ENCODE data around the gene PACS1. TPM values are rescaled to one million over a fixed set of nuclear protein-coding genes. Genes with fewer than 3 reads are reported as not detected.

The PACS1 gene
- total RNA-seq, 3 donors from 2014 or later = 14.4 to 44.9 (median 18.9) TPM

- no peak for TF ChIP-seq CTCF (IDR thresholded peaks at IDR 0.05)
- peaks cover 19% of the 10 kb centered on the region for H3K4me1 ChIP-seq (ENCODE audit: low read depth)
- no peaks in the 10 kb centered on the region for H3K36me3 ChIP-seq (ENCODE audit: low read depth)
- ATAC-seq (no peak), DNase-seq (peak in 1 of 3 donors; percentile 34)
- no peak overlapping the region for H3K4me3 ChIP-seq
- H3K9me3 ChIP-seq = no peaks in the 10 kb centered on the region
- intact Hi-C loops (cut with DNase I, micrococcal nuclease) = no loop called here
Observed at GRCh38 chr11:66293777-66294625, 223.9 kb downstream of the PACS1 start.

Other genes with a start within 250 kb of the PACS1 start
- 1 to 10 TPM; 1.1 to 9.4 (median 1.4) TPM for gene SNX32, start 236.3 kb upstream of the PACS1 start, total RNA-seq
- 1,000 to 10,000 TPM; 1,004 to 2,046 (median 1,725) TPM for gene CFL1, start 212.1 kb upstream of the PACS1 start, total RNA-seq
- 10 to 100 TPM; 48.0 to 81.8 (median 58.7) TPM for gene MUS81, start 209.8 kb upstream of the PACS1 start, total RNA-seq
- gene EFEMP2, start 197.5 kb upstream of the PACS1 start, total RNA-seq = 10 to 100 TPM; 11.7 to 67.0 (median 15.3) TPM
- gene CTSW, start 190.4 kb upstream of the PACS1 start, total RNA-seq = 1 to 10 TPM; 1.2 to 3.2 (median 2.8) TPM
- gene FIBP, start 181.8 kb upstream of the PACS1 start, total RNA-seq = 10 to 100 TPM; 35.8 to 52.8 (median 47.0) TPM
- 10 to 100 TPM in 1 of 3 donors, 1 to 10 TPM in 2; 4.5 to 22.3 (median 9.2) TPM for gene CCDC85B, start 179.6 kb upstream of the PACS1 start, total RNA-seq
- 1 to 10 TPM; 1.2 to 1.6 (median 1.2) TPM for gene FOSL1, start 169.9 kb upstream of the PACS1 start, total RNA-seq
- gene C11orf68, start 151.2 kb upstream of the PACS1 start, total RNA-seq = 10 to 100 TPM; 24.9 to 42.2 (median 28.8) TPM
- gene DRAP1, start 150.8 kb upstream of the PACS1 start, total RNA-seq = 10 to 100 TPM; 39.9 to 74.8 (median 61.6) TPM
- under 1 TPM in 1 of 3 donors, not detected in 2; 0.19 TPM for gene TSGA10IP, start 124.8 kb upstream of the PACS1 start, total RNA-seq
- gene SART1, start 108.5 kb upstream of the PACS1 start, total RNA-seq = 10 to 100 TPM; 40.1 to 60.2 (median 41.8) TPM
- 10 to 100 TPM; 25.5 to 35.3 (median 30.3) TPM for gene EIF1AD, start 68.1 kb upstream of the PACS1 start, total RNA-seq
- gene BANF1, start 67.8 kb upstream of the PACS1 start, total RNA-seq = 100 to 1,000 TPM; 130 to 155 (median 131) TPM
- not detected for gene CST6, start 58.3 kb upstream of the PACS1 start, total RNA-seq
- gene CATSPER1, start 43.8 kb upstream of the PACS1 start, total RNA-seq = not detected
- not detected for gene GAL3ST3, start 21.1 kb upstream of the PACS1 start, total RNA-seq
- gene SF3B2, start 17.9 kb upstream of the PACS1 start, total RNA-seq = 100 to 1,000 TPM; 116 to 143 (median 135) TPM
- 10 to 100 TPM in 2 of 3 donors, 1 to 10 TPM in 1; 9.4 to 45.2 (median 10.8) TPM for gene KLC2, start 187.4 kb downstream of the PACS1 start, total RNA-seq
- 100 to 1,000 TPM; 154 to 210 (median 191) TPM for gene RAB1B, start 198.4 kb downstream of the PACS1 start, total RNA-seq
- gene CNIH2, start 207.9 kb downstream of the PACS1 start, total RNA-seq = 1 to 10 TPM; 1.0 to 1.9 (median 1.3) TPM
- 10 to 100 TPM; 66.1 to 93.5 (median 77.9) TPM for gene YIF1A, start 218.9 kb downstream of the PACS1 start, total RNA-seq
- under 1 TPM; 0.17 to 0.38 (median 0.27) TPM for gene TMEM151A, start 221.6 kb downstream of the PACS1 start, total RNA-seq
- gene CD248, start 246.8 kb downstream of the PACS1 start, total RNA-seq = 10 to 100 TPM in 2 of 3 donors, 1 to 10 TPM in 1; 4.5 to 37.7 (median 28.5) TPM

All from mucosa of descending colon (tissue), 3 donors.